ENCODE data around the gene GM2A. TPM values are rescaled to one million over a fixed set of nuclear protein-coding genes. Genes with fewer than 3 reads are reported as not detected.

The GM2A gene
- total and polyA plus RNA-seq, 2 of the 13 experiments (the other 11 are each of a cell fraction or from before 2014, with no cell fraction given): 14.6 to 29.6 TPM

DNA sequence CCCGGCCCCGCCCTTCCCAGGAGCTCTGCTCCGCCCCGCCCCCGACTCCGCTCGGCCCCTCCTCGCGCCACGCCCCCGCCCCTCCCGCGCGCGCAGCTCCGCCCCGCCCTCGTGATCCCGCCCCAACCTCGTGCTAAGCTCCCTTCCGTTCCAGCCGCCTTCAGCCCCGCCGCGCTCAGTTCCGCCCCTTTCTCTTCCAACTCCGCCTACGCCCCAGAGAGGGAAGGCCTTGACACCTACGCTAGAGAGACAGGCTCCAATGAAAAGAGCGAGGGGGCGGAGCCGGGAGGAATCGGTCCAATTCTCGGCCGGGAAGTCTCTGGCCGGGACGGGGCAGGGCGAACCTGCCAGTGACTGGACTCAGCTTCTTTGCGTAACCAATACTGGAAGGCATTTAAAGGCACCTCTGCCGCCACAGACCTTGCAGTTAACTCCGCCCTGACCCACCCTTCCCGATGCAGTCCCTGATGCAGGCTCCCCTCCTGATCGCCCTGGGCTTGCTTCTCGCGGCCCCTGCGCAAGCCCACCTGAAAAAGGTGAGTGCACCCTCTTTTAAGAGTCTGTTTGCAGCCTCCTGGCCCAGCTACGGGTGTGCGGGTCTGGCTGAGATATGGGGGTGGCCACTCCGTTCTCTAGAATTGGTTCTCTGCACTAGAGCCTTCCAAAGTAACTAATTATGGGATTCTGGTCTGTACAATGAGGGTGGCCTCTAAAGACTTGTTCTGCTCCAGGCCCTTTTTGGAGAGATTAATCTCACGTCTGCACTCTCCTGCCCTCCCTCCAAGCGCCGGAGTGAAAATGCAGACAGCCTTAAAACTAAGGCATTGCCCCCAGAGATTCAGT lies at the start of gene GM2A (continued):
- TF ChIP-seq, protein P1, sequence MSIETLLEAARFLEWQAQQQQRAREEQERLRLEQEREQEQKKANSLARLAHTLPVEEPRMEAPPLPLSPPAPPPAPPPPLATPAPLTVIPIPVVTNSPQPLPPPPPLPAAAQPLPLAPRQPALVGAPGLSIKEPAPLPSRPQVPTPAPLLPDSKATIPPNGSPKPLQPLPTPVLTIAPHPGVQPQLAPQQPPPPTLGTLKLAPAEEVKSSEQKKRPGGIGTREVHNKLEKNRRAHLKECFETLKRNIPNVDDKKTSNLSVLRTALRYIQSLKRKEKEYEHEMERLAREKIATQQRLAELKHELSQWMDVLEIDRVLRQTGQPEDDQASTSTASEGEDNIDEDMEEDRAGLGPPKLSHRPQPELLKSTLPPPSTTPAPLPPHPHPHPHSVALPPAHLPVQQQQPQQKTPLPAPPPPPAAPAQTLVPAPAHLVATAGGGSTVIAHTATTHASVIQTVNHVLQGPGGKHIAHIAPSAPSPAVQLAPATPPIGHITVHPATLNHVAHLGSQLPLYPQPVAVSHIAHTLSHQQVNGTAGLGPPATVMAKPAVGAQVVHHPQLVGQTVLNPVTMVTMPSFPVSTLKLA (IDR thresholded peaks at IDR 0.05): no peak
- TF ChIP-seq CC2D1A (CRISPR knock-in tag; IDR thresholded peaks at IDR 0.05): no peak
- TF ChIP-seq TCF12 (IDR thresholded peaks at IDR 0.05): no peak
- no peak for TF ChIP-seq TCF12 (CRISPR knock-in tag; IDR thresholded peaks at IDR 0.05)
- TF ChIP-seq CREB1 (IDR thresholded peaks at IDR 0.05): peak; percentile 75
- TF ChIP-seq CREB1 (CRISPR knock-in tag; IDR thresholded peaks at IDR 0.05): peak; percentile 87
- TF ChIP-seq, protein P2, sequence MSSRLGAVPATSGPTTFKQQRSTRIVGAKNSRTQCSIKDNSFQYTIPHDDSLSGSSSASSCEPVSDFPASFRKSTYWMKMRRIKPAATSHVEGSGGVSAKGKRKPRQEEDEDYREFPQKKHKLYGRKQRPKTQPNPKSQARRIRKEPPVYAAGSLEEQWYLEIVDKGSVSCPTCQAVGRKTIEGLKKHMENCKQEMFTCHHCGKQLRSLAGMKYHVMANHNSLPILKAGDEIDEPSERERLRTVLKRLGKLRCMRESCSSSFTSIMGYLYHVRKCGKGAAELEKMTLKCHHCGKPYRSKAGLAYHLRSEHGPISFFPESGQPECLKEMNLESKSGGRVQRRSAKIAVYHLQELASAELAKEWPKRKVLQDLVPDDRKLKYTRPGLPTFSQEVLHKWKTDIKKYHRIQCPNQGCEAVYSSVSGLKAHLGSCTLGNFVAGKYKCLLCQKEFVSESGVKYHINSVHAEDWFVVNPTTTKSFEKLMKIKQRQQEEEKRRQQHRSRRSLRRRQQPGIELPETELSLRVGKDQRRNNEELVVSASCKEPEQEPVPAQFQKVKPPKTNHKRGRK (CRISPR knock-in tag; IDR thresholded peaks at IDR 0.05): no peak
- TF ChIP-seq TBL1XR1 (IDR thresholded peaks at IDR 0.05; ENCODE audit: borderline replicate concordance, low read length, partially characterized antibody): peak; percentile 23
- TF ChIP-seq, protein P3, sequence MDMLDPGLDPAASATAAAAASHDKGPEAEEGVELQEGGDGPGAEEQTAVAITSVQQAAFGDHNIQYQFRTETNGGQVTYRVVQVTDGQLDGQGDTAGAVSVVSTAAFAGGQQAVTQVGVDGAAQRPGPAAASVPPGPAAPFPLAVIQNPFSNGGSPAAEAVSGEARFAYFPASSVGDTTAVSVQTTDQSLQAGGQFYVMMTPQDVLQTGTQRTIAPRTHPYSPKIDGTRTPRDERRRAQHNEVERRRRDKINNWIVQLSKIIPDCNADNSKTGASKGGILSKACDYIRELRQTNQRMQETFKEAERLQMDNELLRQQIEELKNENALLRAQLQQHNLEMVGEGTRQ (IDR thresholded peaks at IDR 0.05; ENCODE audit: low read depth, low read length): no peak
- TF ChIP-seq, protein P3 (CRISPR knock-in tag; IDR thresholded peaks at IDR 0.05; ENCODE audit: borderline replicate concordance): no peak
- no peak for TF ChIP-seq ELF4 (CRISPR knock-in tag; IDR thresholded peaks at IDR 0.05; ENCODE audit: borderline replicate concordance)
- TF ChIP-seq NR2C2 (CRISPR knock-in tag; IDR thresholded peaks at IDR 0.05; ENCODE audit: borderline replicate concordance): 0 out of 2 replicates have a peak, but pooled peaks have one; percentile 42
- TF ChIP-seq, protein P4, sequence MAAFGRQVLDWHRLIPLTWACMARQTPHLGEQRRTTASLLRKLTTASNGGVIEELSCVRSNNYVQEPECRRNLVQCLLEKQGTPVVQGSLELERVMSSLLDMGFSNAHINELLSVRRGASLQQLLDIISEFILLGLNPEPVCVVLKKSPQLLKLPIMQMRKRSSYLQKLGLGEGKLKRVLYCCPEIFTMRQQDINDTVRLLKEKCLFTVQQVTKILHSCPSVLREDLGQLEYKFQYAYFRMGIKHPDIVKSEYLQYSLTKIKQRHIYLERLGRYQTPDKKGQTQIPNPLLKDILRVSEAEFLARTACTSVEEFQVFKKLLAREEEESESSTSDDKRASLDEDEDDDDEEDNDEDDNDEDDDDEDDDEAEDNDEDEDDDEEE (CRISPR knock-in tag; IDR thresholded peaks at IDR 0.05): 0 out of 2 replicates have a peak, but pooled peaks have one; percentile 41
- TF ChIP-seq HNRNPLL (IDR thresholded peaks at IDR 0.05; ENCODE audit: low read depth, low read length, poor library complexity, severe bottlenecking): peak; percentile 92
- TF ChIP-seq NR2F1 (CRISPR knock-in tag; IDR thresholded peaks at IDR 0.05): no peak
- TF ChIP-seq SP5 (CRISPR knock-in tag; IDR thresholded peaks at IDR 0.05; ENCODE audit: borderline replicate concordance, low read depth): peak; percentile 72
- TF ChIP-seq, protein P5, sequence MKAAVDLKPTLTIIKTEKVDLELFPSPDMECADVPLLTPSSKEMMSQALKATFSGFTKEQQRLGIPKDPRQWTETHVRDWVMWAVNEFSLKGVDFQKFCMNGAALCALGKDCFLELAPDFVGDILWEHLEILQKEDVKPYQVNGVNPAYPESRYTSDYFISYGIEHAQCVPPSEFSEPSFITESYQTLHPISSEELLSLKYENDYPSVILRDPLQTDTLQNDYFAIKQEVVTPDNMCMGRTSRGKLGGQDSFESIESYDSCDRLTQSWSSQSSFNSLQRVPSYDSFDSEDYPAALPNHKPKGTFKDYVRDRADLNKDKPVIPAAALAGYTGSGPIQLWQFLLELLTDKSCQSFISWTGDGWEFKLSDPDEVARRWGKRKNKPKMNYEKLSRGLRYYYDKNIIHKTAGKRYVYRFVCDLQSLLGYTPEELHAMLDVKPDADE (CRISPR knock-in tag; IDR thresholded peaks at IDR 0.05): no peak
- TF ChIP-seq, protein P6, sequence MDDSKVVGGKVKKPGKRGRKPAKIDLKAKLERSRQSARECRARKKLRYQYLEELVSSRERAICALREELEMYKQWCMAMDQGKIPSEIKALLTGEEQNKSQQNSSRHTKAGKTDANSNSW (CRISPR knock-in tag; IDR thresholded peaks at IDR 0.05; ENCODE audit: borderline replicate concordance): no peak
- 0 out of 2 replicates have a peak, but pooled peaks have one; percentile 26 for TF ChIP-seq MEIS2 (CRISPR knock-in tag; IDR thresholded peaks at IDR 0.05)
- peak; percentile 53; the same call in 1 of the 2 replicates for TF ChIP-seq ZNF501 (CRISPR knock-in tag; IDR thresholded peaks at IDR 0.05)
- TF ChIP-seq RFX5 (IDR thresholded peaks at IDR 0.05; ENCODE audit: low read depth, low read length): 0 out of 2 replicates have a peak, but pooled peaks have one; percentile 20
